Measurements from ENCODE around the gene EPHX1.
"Not testable (repeated sequence)": the region's sequence is repeated elsewhere in the genome, so short reads cannot be mapped to it uniquely, and the experiment has no call there.

EPHX1 gene

GRCh38 chr1:225809842-225810578 is at the start of gene EPHX1:
TSS of gene EPHX1 (plus strand) at chr1:225810124. CDS start at chr1:225828730, 18,606 bp downstream.
- peak; percentile 90 for DNase-seq (ENCODE audit: low spot score)

- DNase-seq (ENCODE audit: low spot score): no peak
Observed at GRCh38 chr1:225760531-225760930, 49.4 kb upstream of the EPHX1 start.

- not testable (repeated sequence) for DNase-seq (ENCODE audit: low spot score)
Observed at GRCh38 chr1:225761395-225761794, 48.5 kb upstream of the EPHX1 start.

GRCh38 chr1:225762002-225762441 is 47.9 kb upstream of the EPHX1 start:
- peak; percentile 62 for DNase-seq (ENCODE audit: low spot score)

GRCh38 chr1:225762444-225762843 is 47.5 kb upstream of the EPHX1 start:
- DNase-seq (ENCODE audit: low spot score): peak; percentile 58

GRCh38 chr1:225763716-225764548 is 46.0 kb upstream of the EPHX1 start:
- no peak for DNase-seq (ENCODE audit: low spot score)

- DNase-seq (ENCODE audit: low spot score): no peak
Observed at GRCh38 chr1:225765982-225766674, 43.8 kb upstream of the EPHX1 start.

- DNase-seq (ENCODE audit: low spot score): peak; percentile 89
Observed at GRCh38 chr1:225766967-225767633, 42.8 kb upstream of the EPHX1 start.

- peak; percentile 73 for DNase-seq (ENCODE audit: low spot score)
Observed at GRCh38 chr1:225767634-225768540, 42.0 kb upstream of the EPHX1 start.

GRCh38 chr1:225768662-225769426 is 41.1 kb upstream of the EPHX1 start:
- no peak for DNase-seq (ENCODE audit: low spot score)

- DNase-seq (ENCODE audit: low spot score): no peak
Observed at GRCh38 chr1:225769687-225770086, 40.2 kb upstream of the EPHX1 start.

- no peak for DNase-seq (ENCODE audit: low spot score)
Observed at GRCh38 chr1:225770561-225771248, 39.2 kb upstream of the EPHX1 start.

- DNase-seq (ENCODE audit: low spot score): no peak
Observed at GRCh38 chr1:225771661-225772322, 38.1 kb upstream of the EPHX1 start.

GRCh38 chr1:225772323-225772768 is 37.6 kb upstream of the EPHX1 start:
- DNase-seq (ENCODE audit: low spot score): peak; percentile 88

- no peak for DNase-seq (ENCODE audit: low spot score)
Observed at GRCh38 chr1:225772848-225773247, 37.1 kb upstream of the EPHX1 start.

- peak; percentile 61 for DNase-seq (ENCODE audit: low spot score)
Observed at GRCh38 chr1:225774281-225775147, 35.4 kb upstream of the EPHX1 start.

GRCh38 chr1:225776294-225776693 is 33.6 kb upstream of the EPHX1 start:
- DNase-seq (ENCODE audit: low spot score): no peak

GRCh38 chr1:225777058-225777582 is 32.8 kb upstream of the EPHX1 start:
- DNase-seq (ENCODE audit: low spot score): no peak
